Coronary artery (tissue), 2 donors: ENCODE results near the gene CATSPERE.

Experiments
- DNase-seq: peaks from one replicate; pipeline ENCODE4 v3.0.0-alpha.2; 2017; ENCODE audit warnings: low spot score
- H3K27ac ChIP-seq, 2 donors: fragments of 200-600 bp; sonication (generic); one replicate each; pipeline ENCODE4 v1.5.1; 2016 to 2019
- H3K4me3 ChIP-seq: fragments of 200-600 bp; sonication (generic); 2 replicates; pipeline ENCODE4 v1.5.1; 2016; ENCODE audit warnings: mild to moderate bottlenecking, moderate library complexity
- CTCF ChIP-seq: fragments of 200-600 bp; sonication (generic); IDR thresholded peaks from one replicate; pipeline ENCODE4 v1.5.1; 2019; ENCODE audit warnings: antibody characterized with exemption

CATSPERE gene

GRCh38 chr1:244447552-244447951 is 13.5 kb upstream of the CATSPERE start:
- DNase-seq: no peak
- H3K4me3 ChIP-seq: no peak overlapping the region
- H3K27ac ChIP-seq: no peak overlapping the region
- no peak for TF ChIP-seq CTCF

- TF ChIP-seq CTCF: no peak
- H3K27ac ChIP-seq: no peak overlapping the region
- DNase-seq: no peak
- no peak overlapping the region for H3K4me3 ChIP-seq
These were observed 12.6 kb upstream of the CATSPERE start for GRCh38 chr1:244448279-244449036.

GRCh38 chr1:244449936-244450508 is 11.1 kb upstream of the CATSPERE start:
- peak overlapping the region in 1 of 2 donors; percentile 95 for H3K27ac ChIP-seq
- H3K4me3 ChIP-seq: peak overlapping the region; percentile 95
- DNase-seq: no peak
- no peak for TF ChIP-seq CTCF

GRCh38 chr1:244450597-244451538 is 10.2 kb upstream of the CATSPERE start:
- peak; percentile 84 for DNase-seq
- no peak for TF ChIP-seq CTCF
- H3K4me3 ChIP-seq: peak overlapping the region; percentile 95
- peak overlapping the region; percentile 93 to 95 for H3K27ac ChIP-seq

- DNase-seq: no peak
- TF ChIP-seq CTCF: no peak
- Histone ChIP-seq H3K4me3 (peak within 1 kb of the TSS; percentile 95), H3K27ac (peak within 1 kb of the TSS; percentile 93 to 95)
These were observed 9.5 kb upstream of the CATSPERE start, which contains the start of gene ADSS2 for GRCh38 chr1:244451539-244451950. TSS of gene ADSS2 (minus strand) at chr1:244451909. CDS start at chr1:244451817, 92 bp downstream.

GRCh38 chr1:244451951-244452795 is 8.9 kb upstream of the CATSPERE start:
- Histone ChIP-seq H3K4me3 (peak overlapping the region; percentile 95), H3K27ac (peak overlapping the region; percentile 93 to 95)
- no peak for TF ChIP-seq CTCF
- DNase-seq: peak; percentile 100
